SK-N-SH treated with all-trans-retinoic acid at 6 μM for 48 hours (cell line): Measurements from ENCODE around the gene CCT3.

Experiments
- OSR1 ChIP-seq: fragments of 250-450 bp; sonication (Bioruptor Pico); IDR thresholded peaks from 2 replicates; pipeline ENCODE4 v1.8.0; 2022; ENCODE audit warnings: moderate library complexity, mild to moderate bottlenecking, inconsistent platforms
- TF ChIP-seq, protein P1 (sequence below): fragments of 250-450 bp; sonication (Bioruptor Pico); IDR thresholded peaks from 2 replicates; pipeline ENCODE4 v1.8.0; 2020; ENCODE audit warnings: mild to moderate bottlenecking, moderate library complexity, borderline replicate concordance

DNA sequence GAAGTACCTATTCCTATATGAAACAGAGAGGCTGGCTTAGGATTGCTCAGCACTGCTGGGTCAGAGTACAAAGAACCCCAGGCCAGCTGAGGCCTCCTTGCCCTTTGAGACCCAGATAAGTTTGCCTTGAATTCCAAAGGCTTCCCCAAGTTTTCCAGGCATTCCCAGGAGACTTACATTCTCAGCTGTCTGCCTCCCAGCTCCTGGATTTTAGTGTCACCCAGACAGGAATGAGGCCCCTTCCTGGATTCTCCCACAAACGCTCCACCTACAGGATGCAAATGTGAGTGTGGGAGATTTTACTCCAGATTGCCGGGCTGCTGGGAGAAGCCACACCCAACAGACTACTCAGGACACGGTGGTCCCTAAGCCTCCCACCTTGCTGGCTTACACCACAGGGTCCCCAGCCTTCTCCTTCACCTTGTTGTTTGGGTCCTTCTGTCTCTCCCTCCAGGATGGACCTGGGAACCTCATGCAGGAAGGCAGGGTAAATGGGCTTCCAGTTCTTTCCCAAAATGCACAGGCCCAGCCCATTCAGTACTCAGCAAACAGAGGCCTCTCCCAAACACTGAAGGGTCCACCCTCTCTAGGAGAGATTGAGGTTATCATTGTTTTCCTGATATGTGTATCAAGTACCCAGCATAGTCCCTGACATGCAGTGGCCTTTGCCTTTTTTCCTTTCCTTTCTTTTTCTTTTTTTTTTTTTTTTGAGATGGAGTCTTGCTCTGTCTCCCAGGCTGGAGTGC, 41.5 kb upstream of the CCT3 start:
- TF ChIP-seq OSR1 (CRISPR knock-in tag) = no peak
- TF ChIP-seq, protein P1, sequence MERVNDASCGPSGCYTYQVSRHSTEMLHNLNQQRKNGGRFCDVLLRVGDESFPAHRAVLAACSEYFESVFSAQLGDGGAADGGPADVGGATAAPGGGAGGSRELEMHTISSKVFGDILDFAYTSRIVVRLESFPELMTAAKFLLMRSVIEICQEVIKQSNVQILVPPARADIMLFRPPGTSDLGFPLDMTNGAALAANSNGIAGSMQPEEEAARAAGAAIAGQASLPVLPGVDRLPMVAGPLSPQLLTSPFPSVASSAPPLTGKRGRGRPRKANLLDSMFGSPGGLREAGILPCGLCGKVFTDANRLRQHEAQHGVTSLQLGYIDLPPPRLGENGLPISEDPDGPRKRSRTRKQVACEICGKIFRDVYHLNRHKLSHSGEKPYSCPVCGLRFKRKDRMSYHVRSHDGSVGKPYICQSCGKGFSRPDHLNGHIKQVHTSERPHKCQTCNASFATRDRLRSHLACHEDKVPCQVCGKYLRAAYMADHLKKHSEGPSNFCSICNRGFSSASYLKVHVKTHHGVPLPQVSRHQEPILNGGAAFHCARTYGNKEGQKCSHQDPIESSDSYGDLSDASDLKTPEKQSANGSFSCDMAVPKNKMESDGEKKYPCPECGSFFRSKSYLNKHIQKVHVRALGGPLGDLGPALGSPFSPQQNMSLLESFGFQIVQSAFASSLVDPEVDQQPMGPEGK (CRISPR knock-in tag) = no peak
